PC-9 (cell line): ENCODE results near the gene BUD23. TPM values are rescaled to one million over a fixed set of nuclear protein-coding genes. Genes with fewer than 3 reads are reported as not detected.

Experiments used
- BruUV-seq: library from RNA; stranded (reverse); fragments of 400-500 nt; replicated peaks from 2 replicates; lab custom pipeline; 2021; lab: Mats Ljungman, UMichigan
- CTCF ChIA-PET: fragments of 300-600 bp; sonication (Branson Sonifier 250); formaldehyde crosslinking; loops from one replicate; lab custom pipeline; 2022; ENCODE audit warnings: antibody characterized with exemption; lab: Charles Lee
- POLR2A ChIA-PET: fragments of 300-600 bp; sonication (Branson Sonifier 250); formaldehyde crosslinking; loops from one replicate; lab custom pipeline; 2022; ENCODE audit warnings: antibody characterized with exemption; ENCODE audit not compliant: unreplicated experiment; lab: Charles Lee
- DNase-seq, 2 experiments: peaks; one replicate each; pipeline versions ENCODE4 v3.0.0 to v3.0.0-alpha.2; 2015 to 2022; ENCODE audit warnings: mixed read lengths in 1 of 2
- H2AFZ ChIP-seq: fragments of 200-600 bp; sonication (generic); 2 replicates; pipeline ENCODE4 v1.8.1; 2017; ENCODE audit warnings: antibody characterized with exemption
- H3F3A ChIP-seq: fragments of 200-600 bp; sonication (generic); 2 replicates; pipeline ENCODE4 v1.8.1; 2017; ENCODE audit warnings: antibody characterized with exemption, mild to moderate bottlenecking, low read depth; ENCODE audit not compliant: insufficient read depth
- H3K27ac ChIP-seq: fragments of 200-600 bp; sonication (generic); 2 replicates; pipeline ENCODE4 v1.6.1; 2016; ENCODE audit warnings: mixed run types
- H3K27me3 ChIP-seq: fragments of 200-600 bp; sonication (generic); 2 replicates; pipeline ENCODE4 v1.6.1; 2016; ENCODE audit warnings: low read depth, mixed run types; ENCODE audit not compliant: insufficient read depth
- H3K36me3 ChIP-seq: fragments of 200-600 bp; sonication (generic); 2 replicates; pipeline ENCODE4 v1.6.1; 2016; ENCODE audit warnings: low read depth, mixed run types
- H3K4me1 ChIP-seq: fragments of 200-600 bp; sonication (generic); replicated peaks from 2 replicates; pipeline ENCODE4 v1.6.1; 2016; ENCODE audit warnings: mixed run types; ENCODE audit not compliant: insufficient read depth
- H3K4me2 ChIP-seq: fragments of 200-600 bp; sonication (generic); 2 replicates; pipeline ENCODE4 v1.6.1; 2017; ENCODE audit warnings: mixed run types
- H3K4me3 ChIP-seq: fragments of 200-600 bp; sonication (generic); 2 replicates; pipeline ENCODE4 v1.6.1; 2016; ENCODE audit warnings: mixed run types
- H3K79me2 ChIP-seq: fragments of 200-600 bp; sonication (generic); 2 replicates; pipeline ENCODE4 v1.6.1; 2017; ENCODE audit warnings: low read depth, mixed run types
- H3K9me2 ChIP-seq: fragments of 200-600 bp; sonication (generic); 2 replicates; pipeline ENCODE4 v1.8.1; 2017; ENCODE audit warnings: mild to moderate bottlenecking; ENCODE audit not compliant: insufficient read depth
- H3K9me3 ChIP-seq: fragments of 200-600 bp; sonication (generic); 2 replicates; pipeline ENCODE4 v1.8.1; 2016; ENCODE audit warnings: low read depth; ENCODE audit not compliant: insufficient read depth
- H4K20me1 ChIP-seq: fragments of 200-600 bp; sonication (generic); 2 replicates; pipeline ENCODE4 v1.8.1; 2017; ENCODE audit not compliant: insufficient read depth
- EZH2 ChIP-seq: fragments of 200-600 bp; sonication (generic); IDR thresholded peaks from 2 replicates; pipeline ENCODE4 v1.8.0; 2017; ENCODE audit warnings: antibody characterized with exemption, low read depth
- intact Hi-C: fragments of 100-400 bp; cut with micrococcal nuclease; formaldehyde crosslinking; loops from one replicate; pipeline ENCODE4 v1.10.0; 2022; ENCODE audit not compliant: unreplicated experiment
- total RNA-seq: library from RNA; stranded (reverse); gene quantifications from 2 replicates; pipeline ENCODE4 v1.2.3, GENCODE V29; 2021
- TF ChIP-seq, protein P1 (sequence below): fragments of 200-600 bp; sonication (generic); conservative IDR thresholded peaks from 2 replicates; pipeline ENCODE4 v1.6.1; 2017; ENCODE audit warnings: mixed run types, antibody characterized with exemption, mild to moderate bottlenecking, moderate library complexity

Gene BUD23
- total RNA-seq, 1 experiment from 2014 or later = 122 TPM

DNA sequence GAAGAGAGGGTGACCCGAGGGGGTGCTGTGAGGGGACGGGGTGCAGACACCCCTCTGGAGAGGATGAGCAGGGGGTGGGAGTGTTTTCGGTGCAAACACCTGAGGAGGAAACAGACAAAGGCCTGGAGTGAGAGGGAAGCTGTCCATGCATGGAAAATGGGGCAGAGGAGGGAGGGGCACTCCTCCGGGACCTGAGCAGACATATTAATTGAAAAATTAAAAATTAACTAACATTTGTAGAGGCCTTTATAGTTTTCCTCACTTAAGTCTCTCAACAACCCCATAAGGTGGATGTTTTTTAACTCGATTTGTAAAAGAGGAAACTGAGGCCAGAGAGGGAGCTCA is 14.5 kb upstream of the BUD23 start:
- POLR2A ChIA-PET = no interaction called here

DNA sequence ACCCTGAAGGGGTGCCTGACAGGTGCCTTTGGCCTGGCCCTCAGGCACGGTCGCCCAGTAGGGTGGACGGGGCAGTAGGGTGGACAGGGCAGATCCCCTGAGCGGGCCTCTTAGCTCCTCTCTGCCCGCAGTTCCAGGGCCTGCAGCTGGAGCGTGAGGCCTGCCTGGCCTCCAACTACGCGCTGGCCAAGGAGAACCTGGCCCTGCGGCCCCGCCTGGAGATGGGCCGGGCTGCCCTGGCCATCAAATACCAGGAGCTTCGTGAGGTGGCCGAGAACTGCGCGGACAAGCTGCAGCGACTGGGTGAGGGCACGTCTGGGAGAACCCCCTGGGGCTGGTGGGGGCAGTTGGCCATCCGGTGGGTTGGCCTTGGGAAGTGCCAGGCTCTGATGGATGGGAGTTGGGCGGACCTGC is 14.1 kb upstream of the BUD23 start:
- Histone ChIP-seq H3K36me3 (no peaks in the 10 kb centered on the region), H3K27ac (no peak overlapping the region), H3K4me2 (peak overlapping the region; percentile 75; the same call in 1 of the 2 replicates), H2AFZ (no peak overlapping the region), H4K20me1 (no peaks in the 10 kb centered on the region), H3K27me3 (no peaks in the 10 kb centered on the region), H3K4me3 (no peak overlapping the region), H3K9me2 (no peaks in the 10 kb centered on the region), H3K4me1 (0 out of 2 replicates have a peak, but pooled peaks cover 4% of the 10 kb centered on the region), H3F3A (peaks cover 16% of the 10 kb centered on the region; the same call in 1 of the 2 replicates), H3K79me2 (no peaks in the 10 kb centered on the region), H3K9me3 (no peaks in the 10 kb centered on the region)
- no TSS peak for BruUV-seq
- CTCF ChIA-PET = interaction anchor here (0.6 kb wide), 2 partner anchors 92 to 471 kb away, joined by 10 to 14 read pairs; no protein-coding TSS in a partner anchor
- intact Hi-C loops = loop anchor here (5.0 kb wide), 3 partner anchors 42 to 147 kb away; partner anchors contain the start of genes BAZ1B and STX1A
- TF ChIP-seq EZH2 = no peak
- TF ChIP-seq, protein P1, sequence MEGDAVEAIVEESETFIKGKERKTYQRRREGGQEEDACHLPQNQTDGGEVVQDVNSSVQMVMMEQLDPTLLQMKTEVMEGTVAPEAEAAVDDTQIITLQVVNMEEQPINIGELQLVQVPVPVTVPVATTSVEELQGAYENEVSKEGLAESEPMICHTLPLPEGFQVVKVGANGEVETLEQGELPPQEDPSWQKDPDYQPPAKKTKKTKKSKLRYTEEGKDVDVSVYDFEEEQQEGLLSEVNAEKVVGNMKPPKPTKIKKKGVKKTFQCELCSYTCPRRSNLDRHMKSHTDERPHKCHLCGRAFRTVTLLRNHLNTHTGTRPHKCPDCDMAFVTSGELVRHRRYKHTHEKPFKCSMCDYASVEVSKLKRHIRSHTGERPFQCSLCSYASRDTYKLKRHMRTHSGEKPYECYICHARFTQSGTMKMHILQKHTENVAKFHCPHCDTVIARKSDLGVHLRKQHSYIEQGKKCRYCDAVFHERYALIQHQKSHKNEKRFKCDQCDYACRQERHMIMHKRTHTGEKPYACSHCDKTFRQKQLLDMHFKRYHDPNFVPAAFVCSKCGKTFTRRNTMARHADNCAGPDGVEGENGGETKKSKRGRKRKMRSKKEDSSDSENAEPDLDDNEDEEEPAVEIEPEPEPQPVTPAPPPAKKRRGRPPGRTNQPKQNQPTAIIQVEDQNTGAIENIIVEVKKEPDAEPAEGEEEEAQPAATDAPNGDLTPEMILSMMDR = no peak
- DNase-seq = no peak
- POLR2A ChIA-PET = no interaction called here

More for the DNA sequence above, 14.5 kb upstream of the BUD23 start:
- no peak for DNase-seq
- intact Hi-C loops = loop anchor here (5.0 kb wide), 3 partner anchors 42 to 147 kb away; partner anchors contain the start of genes BAZ1B and STX1A
- H3K4me3 ChIP-seq = peak overlapping the region; percentile 40; the same call in 1 of the 2 replicates
- no peaks in the 10 kb centered on the region for H3K36me3 ChIP-seq
- peak overlapping the region; percentile 75 for H3K4me2 ChIP-seq
- BruUV-seq = no TSS peak
- H3K9me3 ChIP-seq = no peaks in the 10 kb centered on the region
- 0 out of 2 replicates have a peak, but pooled peaks cover 4% of the 10 kb centered on the region for H3K4me1 ChIP-seq
- H3F3A ChIP-seq = peaks cover 16% of the 10 kb centered on the region; the same call in 1 of the 2 replicates
- H3K79me2 ChIP-seq = no peaks in the 10 kb centered on the region
- no peak for TF ChIP-seq EZH2
- TF ChIP-seq, protein P1 = no peak
- no peak overlapping the region for H3K27ac ChIP-seq
- no peaks in the 10 kb centered on the region for H3K9me2 ChIP-seq
- H3K27me3 ChIP-seq = no peaks in the 10 kb centered on the region
- 0 out of 2 replicates have a peak overlapping the region, but pooled peaks have one; percentile 73 for H2AFZ ChIP-seq
- CTCF ChIA-PET = interaction anchor here (0.6 kb wide), 2 partner anchors 92 to 472 kb away, joined by 10 to 14 read pairs; no protein-coding TSS in a partner anchor
- no peaks in the 10 kb centered on the region for H4K20me1 ChIP-seq

DNA sequence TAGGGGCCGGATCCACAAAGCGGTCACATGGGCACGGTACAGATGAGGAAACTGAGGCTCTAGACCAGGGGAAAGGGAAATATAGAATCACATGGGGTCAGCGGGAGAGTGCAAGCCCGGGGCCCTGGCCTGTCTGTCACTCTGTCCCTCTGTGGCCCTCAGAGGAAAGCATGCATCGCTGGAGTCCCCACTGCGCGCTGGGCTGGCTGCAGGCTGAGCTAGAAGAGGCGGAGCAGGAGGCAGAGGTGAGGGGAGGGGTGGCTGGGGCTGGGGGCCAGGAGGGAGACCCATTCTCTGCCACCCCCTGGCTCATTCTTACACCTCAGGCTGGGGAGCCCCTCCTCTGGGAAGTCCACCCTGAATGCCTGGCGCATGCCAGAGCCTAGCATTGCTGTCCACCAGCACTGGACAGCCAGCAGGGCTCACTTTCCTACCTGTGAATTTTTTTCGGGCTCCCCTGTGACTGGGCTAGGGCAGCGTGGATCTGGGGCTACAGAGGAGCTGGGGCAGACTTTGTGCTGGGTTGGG is 13.5 kb upstream of the BUD23 start:
- no peaks in the 10 kb centered on the region for H3K9me3 ChIP-seq
- no peak overlapping the region for H3K4me3 ChIP-seq
- no peak overlapping the region for H3K4me2 ChIP-seq
- no peak for DNase-seq
- peaks cover 17% of the 10 kb centered on the region; the same call in 1 of the 2 replicates for H3F3A ChIP-seq
- no peaks in the 10 kb centered on the region for H3K79me2 ChIP-seq
- H3K9me2 ChIP-seq = no peaks in the 10 kb centered on the region
- H3K27me3 ChIP-seq = no peaks in the 10 kb centered on the region
- CTCF ChIA-PET = no interaction called here
- H3K36me3 ChIP-seq = no peaks in the 10 kb centered on the region
- H3K4me1 ChIP-seq = 0 out of 2 replicates have a peak, but pooled peaks cover under 1% of the 10 kb centered on the region
- H2AFZ ChIP-seq = no peak overlapping the region
- no peaks in the 10 kb centered on the region for H4K20me1 ChIP-seq
- intact Hi-C loops = loop anchor here (5.0 kb wide), 3 partner anchors 43 to 148 kb away; partner anchors contain the start of genes BAZ1B and STX1A
- BruUV-seq = no TSS peak
- no peak overlapping the region for H3K27ac ChIP-seq
- POLR2A ChIA-PET = no interaction called here
- TF ChIP-seq, protein P1 = no peak
- TF ChIP-seq EZH2 = no peak
